Measurements from ENCODE around the gene CX3CL1. TPM values are rescaled to one million over a fixed set of nuclear protein-coding genes. Genes with fewer than 3 reads are reported as not detected.
"Not testable (repeated sequence)": the region's sequence is repeated elsewhere in the genome, so short reads cannot be mapped to it uniquely, and the experiment has no call there.

Gene CX3CL1
- total RNA-seq: 2.0 and 2.8 TPM in 2 replicates

DNA sequence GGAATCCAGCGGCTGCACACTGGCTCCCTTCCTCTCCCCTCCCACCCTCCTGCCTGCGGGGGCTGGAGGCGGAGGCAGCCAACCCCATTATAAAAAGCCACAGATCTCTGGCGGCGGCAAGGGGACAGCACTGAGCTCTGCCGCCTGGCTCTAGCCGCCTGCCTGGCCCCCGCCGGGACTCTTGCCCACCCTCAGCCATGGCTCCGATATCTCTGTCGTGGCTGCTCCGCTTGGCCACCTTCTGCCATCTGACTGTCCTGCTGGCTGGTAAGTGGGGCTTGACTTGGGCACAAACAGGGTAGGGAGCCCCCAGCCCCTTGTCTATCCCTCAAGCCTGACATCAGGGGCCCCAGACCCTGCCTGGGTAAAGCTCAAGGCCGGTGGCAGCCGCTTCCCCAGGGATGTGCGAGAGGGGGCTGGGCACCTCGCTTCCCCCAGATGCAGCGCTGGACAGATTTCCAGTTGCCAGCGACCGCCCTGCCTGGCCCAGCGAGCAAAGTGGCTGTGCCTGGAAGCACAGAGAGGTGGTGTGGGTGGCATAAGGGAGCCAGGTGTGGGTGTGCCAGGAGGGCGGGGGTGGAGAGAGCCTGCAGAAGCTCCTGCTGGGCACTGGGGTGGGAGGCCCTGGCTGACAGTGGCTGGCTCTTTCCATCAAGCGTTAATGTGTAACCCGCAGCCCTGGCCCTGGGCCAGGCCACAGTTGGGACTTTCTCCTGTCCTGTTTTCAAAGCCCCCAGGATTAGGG is at the start of gene CX3CL1:
Gene CX3CL1 (plus strand): TSS at position 119 of the 745 bp plus-strand sequence. CDS start 79 bp downstream, at position 198.
- DNase-seq (ENCODE audit: low read depth in 2 of 2): peak in 1 of 2 donors; percentile 37

DNA sequence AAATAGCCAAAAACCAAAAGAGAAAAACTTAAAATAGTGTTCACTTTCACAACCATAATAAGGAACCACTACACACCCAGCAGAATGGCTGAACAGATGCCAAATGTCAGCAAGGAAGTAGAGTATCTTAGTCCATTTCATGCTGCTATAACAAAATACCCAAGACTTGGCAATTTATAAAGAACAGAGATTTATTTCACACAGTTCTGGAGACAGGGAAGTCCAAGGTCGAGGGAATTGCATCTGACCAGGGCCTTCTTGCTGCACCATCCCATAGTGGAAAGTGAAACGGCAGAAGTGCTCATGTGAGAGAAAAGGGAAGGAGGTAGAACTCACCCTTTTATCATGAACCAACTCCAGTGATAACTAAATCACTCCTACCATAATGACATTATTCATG is 47.5 kb upstream of the CX3CL1 start:
- DNase-seq (ENCODE audit: low read depth in 2 of 2): no peak

DNA sequence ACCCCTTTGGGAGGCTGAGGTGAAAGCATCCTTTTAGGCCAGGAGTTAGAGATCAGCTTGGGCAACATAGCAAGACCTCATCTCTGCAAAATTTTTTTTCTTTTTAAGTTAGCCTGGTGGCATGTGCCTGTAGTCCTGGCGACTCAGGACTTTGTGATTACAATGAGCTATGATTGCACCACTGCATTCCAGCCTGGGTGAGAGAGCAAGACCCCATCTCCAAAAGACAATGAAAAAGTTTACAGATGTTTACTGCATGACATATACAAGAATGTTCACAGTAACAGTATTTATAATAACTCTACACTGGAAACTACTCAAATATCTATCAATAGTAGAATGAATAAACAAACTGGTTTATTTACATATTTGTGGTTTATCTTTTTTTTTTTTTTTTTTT is 46.8 kb upstream of the CX3CL1 start:
- DNase-seq (ENCODE audit: low read depth in 2 of 2): peak in 1 of 2 donors; percentile 16

DNA sequence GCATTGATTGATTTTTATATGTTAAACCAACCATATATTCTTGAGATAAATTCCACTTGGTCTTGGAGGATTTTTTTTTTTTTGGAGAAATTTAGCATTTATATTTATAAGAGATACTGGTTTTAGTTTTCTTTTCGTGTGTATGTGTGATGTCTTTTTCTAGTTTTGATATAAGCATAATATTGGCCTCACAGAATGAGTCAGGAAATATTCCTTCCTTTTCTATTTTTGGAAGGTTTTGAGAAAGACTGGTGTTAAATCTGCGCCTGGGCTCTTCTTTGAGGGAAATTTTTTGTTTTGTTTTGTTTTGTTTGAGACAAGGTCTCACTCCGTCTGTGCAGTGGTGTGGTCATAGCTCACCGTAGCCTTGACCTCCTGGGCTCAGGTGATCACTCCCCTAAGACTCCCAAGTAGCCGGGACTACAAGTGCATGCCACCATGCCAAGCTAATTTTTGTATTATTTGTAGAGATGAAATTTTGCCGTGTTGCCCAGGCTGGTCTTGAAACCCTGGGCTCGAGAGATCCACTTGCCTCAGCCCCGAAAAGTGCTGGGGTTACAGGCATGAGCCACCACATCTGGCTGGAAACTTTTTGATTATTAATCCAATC is 42.5 kb upstream of the CX3CL1 start:
- DNase-seq (ENCODE audit: low read depth in 2 of 2): no peak

DNA sequence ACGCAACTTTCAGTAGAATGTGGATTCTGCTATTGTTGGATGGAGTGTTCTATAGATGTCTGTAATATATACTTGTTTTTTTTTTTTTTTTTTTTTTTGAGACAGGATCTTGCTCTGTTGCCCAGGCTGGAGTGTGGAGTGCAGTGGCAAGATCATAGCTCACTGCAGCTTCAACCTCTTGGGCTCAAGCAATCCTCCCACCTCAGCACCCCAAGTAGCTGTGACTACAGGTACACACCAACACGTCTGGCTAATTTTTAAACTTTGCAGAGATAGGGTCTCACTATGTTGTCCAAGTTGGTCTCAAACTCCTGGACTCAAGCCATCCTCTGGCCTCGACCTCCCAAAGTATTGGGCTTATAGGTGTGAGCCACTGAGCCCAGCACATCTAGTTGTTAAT is 40.9 kb upstream of the CX3CL1 start:
- DNase-seq (ENCODE audit: low read depth in 2 of 2): no peak

DNA sequence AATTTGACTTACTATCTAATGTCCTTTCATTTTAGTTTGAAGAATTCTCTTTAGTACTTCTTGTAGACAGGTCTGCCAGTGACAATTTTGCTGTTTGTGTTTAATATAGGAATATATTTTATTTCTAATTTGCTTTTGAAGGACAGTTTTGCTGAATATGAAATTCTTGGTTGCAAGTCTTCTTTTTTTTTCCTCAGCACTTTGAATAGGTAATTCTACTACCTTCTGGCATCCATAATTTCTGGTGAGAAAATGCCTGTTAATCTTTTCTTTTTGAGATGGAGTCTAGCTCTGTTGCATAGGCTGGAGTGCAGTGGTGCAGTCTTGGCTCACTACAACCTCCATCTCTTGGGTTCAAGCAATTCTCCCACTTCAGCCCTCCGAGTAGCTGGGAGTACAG is 38.9 kb upstream of the CX3CL1 start:
- DNase-seq (ENCODE audit: low read depth in 2 of 2): no peak

DNA sequence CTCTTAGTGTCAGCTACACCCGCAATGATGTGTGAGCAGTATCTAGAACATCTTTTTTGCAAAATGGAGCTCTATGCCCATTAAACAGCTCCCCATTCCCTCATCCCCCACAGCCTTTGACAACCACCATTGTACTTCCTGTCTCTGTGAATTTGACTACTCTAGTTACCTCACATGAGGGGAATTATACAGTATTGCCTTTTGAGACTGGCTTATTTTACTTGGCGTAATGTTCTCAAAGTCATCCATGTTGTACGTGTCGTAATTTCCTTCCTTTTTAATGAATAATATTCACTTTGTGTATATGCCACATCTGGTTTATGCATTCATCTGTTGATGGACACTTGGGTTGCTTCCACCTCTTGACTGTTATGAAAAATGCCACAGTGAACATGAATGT is 36.9 kb upstream of the CX3CL1 start:
- peak; percentile 74 to 94 for DNase-seq (ENCODE audit: low read depth in 2 of 2)

DNA sequence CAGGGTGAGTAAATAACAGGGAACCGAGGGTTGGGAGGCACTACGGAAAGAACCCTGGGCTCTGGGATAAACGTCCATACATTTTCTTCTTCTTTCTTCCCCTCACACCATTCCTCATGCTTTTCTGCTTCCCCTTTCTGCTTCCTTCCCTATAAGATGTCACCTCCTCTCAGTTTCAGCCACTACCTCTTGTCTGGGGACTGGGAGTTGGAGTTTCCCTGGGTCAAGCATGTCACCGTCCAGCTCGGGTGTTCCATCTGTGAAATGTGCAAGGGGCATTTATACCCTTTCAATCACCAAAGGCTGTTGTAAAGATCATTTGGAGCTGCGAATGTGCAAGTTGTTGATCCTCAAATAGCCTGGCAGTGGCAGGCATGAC is 31.2 kb upstream of the CX3CL1 start:
- DNase-seq (ENCODE audit: low read depth in 2 of 2): no peak

DNA sequence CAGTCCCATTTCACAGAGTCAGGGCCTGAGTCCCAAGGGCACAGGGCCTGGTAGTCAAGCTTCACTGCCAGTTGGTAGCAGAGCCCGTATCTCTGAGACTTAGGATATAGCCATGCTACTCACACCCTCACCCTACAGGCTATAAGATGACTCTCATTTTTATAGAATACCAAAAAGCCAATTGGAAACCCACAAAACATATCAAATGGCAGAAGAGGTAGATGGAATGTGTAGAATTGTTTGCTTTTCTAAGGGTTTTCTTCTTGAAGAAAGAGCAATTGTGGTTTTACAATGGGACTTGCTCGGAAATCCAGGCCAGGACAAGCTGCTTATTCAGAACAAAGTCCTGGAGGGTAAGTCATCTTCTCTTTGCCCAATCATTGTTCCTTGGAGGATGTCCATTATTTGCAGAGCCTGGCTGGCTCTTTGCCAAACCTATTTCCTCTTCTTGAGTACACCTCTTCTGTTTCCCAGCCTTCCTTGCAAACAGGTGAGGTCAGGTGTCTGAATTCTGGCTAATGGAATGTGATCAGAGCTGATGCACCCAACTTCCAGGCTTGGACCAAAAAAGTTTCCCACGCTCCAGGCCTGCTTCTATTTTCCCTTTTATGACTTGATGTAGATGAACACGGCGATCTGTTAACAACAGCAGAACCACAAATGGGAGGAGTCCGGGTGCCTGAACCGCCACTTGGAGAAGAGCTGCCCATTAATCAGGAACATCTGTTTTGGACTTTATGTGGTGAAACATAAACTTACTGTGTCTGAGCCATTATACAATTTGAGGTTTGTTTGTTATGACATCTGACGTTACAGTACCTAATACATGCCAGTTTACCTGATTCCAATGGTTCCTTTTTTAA is 30.6 kb upstream of the CX3CL1 start:
- DNase-seq (ENCODE audit: low read depth in 2 of 2): peak in 1 of 2 donors; percentile 58

DNA sequence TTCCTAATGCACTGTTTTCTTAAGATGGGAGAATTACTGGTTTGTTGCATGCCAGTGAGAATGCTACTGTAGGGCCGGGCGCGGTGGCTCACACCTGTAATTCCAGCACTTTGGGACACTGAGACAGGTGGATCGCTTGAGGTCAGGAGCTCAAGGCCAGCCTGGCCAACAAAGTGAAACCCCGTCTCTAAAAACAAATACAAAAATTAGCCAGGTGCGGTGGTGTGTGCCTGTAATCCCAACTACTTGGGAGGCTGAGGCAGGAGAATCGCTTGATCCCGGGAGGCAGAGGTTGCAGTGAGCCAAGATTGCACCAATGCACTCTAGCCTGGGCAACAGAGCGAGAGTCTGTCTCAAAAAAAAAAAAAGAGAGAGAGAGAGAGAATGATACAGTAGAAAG is 29.7 kb upstream of the CX3CL1 start:
- not testable (repeated sequence) for DNase-seq (ENCODE audit: low read depth in 2 of 2)

DNA sequence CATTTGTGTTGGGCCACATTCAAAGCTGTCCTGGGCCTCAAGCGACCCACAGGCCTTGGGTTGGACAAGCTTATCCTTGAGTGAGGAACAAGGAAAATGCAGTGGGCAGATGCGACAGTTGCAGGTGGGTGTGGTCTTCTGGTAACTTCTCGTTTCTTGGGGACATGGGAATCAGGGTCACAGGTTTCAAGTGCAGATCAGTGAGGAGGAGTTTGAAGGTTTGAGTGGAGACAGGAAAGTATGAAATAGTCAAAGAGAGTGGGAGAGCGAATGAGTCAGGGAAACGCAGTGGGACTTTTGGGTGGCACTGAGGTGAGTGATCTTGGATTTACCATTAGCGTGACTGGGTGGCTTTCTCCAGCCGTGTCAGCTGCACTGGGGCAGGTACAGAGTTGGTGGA is 29.1 kb upstream of the CX3CL1 start:
- DNase-seq (ENCODE audit: low read depth in 2 of 2): no peak

DNA sequence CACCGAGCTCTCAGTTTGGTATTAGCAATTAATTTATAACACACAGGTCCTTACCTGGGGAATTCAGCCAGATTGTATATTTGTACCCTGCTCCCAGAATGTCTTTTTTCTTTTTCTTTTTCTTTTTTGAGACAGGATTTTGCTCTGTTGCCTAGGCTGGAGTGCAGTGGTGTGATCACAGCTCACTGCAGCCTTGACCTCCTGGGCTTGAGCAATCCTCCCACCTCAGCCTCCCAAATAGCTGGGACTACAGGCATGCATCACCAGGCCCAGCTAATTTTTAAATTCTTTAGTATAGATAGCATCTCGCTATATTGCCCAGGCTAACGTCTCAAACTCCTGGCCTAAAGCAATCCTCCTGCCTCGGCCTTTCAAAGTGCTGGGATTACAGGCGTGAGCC is 28.2 kb upstream of the CX3CL1 start:
- DNase-seq (ENCODE audit: low read depth in 2 of 2): not testable (repeated sequence)

DNA sequence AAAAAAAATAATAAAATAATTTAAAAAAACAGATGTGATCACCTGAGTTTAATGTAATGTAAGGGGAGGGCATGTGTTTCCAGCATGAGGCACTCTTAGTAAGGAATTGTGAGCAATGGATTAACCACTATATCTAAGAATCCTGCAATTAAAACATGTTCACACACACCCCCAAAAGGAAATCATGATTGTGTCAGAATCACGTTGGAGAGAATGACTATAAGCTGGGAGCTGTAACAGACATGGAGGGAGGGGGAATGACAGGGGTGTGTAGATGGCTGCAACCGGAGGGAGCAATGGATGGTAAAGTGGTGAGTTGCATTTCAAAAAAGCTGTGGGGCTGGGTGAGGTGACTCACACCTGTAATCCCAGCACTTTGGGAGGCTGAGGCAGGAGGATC is 27.3 kb upstream of the CX3CL1 start:
- DNase-seq (ENCODE audit: low read depth in 2 of 2): peak in 1 of 2 donors; percentile 37

DNA sequence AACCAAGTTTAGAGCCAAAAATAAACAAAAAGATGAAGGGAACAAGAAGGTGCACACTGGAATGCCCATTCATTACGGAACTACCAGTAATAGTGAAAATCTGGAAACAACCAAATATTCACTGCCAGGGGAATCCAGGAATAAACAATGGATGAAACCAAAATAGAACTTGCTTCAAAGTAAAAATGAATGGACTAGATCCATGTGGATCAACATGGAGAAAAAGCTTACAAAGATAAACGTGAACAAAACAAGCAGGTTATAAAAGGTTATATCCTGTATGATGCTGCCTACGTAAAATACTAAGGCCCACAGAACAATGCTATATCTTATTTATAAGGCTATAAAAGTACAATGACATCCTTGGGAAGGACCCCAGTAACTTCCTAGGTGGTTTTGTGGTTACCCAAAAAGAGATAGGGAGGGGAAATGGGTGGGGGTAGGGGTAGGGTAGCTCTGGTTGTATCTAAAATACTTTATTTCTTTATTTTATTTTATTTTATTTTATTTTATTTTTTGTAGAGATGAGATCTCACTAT is 26.6 kb upstream of the CX3CL1 start:
- DNase-seq (ENCODE audit: low read depth in 2 of 2): peak in 1 of 2 donors; percentile 82

DNA sequence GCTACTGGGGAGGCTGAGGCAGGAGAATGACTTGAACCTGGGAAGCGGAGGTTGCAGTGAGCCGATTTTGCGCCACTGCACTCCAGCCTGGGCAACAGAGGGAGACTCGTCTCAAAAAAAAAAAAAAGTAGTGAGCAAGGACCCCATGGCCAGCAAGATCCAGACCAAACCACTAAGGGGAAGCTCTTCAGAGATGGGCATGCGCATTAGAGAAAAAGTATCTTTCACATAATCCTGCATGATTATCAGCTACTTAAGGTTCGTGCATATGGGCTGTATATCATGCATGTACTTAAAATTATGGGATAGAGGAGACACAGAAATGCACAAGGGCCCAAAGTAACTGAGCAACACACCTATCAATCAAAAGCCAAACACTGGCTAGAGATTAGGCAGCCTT is 24.4 kb upstream of the CX3CL1 start:
- DNase-seq (ENCODE audit: low read depth in 2 of 2): no peak

DNA sequence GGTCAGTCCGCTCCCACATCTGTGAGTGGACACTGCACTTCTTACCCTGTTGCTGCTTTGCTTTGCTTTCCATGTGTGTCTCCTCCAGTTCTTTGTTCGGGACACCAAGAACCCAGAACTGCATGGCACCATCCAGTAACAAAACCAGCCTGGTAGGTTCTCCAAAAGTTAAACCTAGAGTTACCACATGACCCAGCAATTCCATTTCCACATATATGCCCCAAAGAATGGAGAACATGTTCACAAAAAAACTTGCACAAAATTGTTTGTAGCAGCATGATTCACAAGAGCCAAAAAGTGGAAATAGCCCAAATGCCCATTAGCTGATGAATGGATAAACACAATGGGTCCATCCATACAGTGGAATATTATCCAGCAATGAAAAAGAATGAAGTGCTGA is 24.0 kb upstream of the CX3CL1 start:
- DNase-seq (ENCODE audit: low read depth in 2 of 2): no peak

DNA sequence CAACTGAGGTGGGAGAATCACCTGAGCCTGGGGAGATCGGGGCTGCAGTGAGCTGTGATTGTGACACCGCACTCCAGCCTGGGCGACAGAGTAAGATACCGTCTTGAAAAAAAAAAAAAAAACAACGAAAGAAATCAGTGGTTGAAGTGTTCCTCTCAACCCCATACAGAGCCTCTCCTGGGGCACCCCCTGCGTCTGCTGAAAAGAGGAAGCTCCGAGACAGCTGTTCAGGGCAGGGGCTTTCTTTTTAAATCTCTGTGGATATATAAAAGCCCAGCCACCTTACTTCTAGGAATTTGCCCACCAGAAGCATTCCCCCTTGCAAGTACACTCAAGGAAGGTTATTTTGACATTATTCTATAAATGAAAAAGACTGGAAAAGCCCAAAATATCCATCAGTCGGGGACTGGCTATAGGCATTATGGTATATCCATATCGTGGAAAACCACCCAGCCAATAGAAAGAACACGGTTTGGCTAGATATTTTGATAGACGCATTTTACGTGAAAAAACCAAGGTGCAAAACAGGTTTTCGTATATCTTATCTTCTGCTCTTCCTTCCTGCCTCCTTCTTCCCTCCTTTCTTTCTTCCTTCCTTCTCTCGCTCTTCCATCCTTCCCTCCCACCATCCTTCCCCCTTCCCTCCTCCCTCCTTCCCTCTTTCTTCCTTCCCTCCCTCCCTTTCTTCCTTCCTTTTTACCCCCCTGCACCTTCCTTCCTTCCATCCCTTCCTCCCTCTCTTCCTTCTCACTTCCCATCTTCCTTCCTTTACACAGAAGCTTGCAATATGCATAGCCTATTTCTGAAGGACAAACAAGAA is 22.9 kb upstream of the CX3CL1 start:
- no peak for DNase-seq (ENCODE audit: low read depth in 2 of 2)

DNA sequence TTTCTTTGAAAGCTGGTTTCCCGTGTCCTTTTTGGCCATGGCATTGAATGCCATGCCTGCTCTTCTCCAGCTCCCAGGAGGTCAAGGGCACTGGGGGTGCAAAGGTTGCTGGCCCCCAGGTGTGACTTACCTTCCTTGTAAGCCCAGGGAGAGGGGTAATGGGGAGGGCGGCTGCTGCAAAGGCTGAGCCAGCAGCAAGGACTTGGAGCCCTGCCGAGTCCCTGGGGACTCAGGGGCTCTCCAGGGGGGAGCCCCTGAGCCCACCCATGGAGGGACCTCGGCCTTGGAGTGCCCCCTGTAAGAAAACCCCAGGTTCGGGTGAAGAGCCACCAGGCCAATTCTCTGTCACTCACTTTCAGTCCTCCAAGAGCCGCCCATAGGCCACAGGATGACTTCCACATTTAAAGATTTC is 19.6 kb upstream of the CX3CL1 start:
- DNase-seq (ENCODE audit: low read depth in 2 of 2): no peak

DNA sequence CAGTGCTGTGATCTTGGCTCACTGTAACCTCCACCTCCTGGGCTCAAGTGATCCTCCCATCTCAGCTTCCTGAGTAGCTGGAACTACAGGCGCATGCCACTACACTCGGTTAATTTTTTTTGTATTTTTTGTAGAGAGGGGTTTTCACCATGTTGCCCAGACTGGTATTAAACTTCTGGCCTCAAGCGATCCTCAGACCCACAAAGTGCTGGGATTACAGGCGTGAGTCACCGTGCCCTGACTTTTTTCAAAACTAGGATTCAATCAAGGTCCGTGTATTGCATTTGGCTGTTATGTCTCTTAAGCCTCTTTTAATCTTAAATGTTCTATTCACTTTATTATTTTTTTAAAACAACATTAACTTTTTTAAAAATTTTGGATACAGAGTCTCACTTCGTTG is 18.0 kb upstream of the CX3CL1 start:
- DNase-seq (ENCODE audit: low read depth in 2 of 2): no peak

DNA sequence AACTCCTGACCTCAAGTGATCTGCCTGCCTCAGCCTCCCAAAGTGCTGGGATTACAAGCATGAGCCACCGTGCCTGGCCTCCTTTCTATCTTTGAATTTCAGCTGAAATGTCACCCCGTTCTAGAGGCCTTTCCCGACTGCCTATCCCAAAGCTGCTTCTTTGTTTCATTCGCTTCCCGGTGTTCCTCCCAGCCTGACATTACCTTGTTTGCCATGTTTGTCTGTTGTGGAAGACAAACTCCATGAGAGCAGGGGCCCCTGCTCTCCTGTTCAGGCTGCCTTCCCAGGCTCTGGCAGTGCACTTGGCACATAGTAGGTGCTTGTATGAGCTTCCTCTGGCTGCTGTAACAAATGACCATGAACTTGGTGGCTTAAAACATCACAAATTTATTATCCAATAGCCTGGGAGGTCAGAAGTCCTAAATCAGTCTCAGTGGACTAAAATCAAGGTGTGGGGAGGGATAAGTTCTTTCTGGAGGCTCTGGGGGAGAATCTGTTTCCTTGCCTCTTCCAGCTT is 16.3 kb upstream of the CX3CL1 start:
- no peak for DNase-seq (ENCODE audit: low read depth in 2 of 2)

DNA sequence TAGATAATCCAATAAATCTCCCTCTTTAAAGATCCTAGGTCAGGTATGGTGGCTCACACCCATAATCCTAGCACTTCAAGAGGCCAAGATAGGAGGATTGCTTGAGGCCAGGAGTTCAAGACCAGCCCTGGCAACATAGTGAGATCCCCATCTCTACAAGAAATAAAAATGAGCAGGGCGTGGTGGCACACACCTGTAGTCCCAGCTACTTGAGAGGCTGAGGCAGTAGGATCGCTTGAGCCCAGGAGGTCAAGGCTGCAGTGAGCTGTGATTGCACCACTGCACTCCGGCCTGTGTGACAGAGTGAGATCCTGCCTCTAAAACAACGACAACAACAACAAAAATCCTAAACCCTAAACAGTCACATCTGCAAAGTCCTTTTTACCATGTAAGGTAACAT is 15.7 kb upstream of the CX3CL1 start:
- no peak for DNase-seq (ENCODE audit: low read depth in 2 of 2)

All from lung microvascular endothelial cell (primary cell).